HG02885 (cell line): ENCODE results near the gene ZDHHC3.

Experiments
- ATAC-seq: cut with Tn5 transposase; IDR thresholded peaks from one replicate; pipeline ENCODE4 v1.9.1; 2021; ENCODE audit warnings: mild to moderate bottlenecking; ENCODE audit not compliant: unreplicated experiment, poor library complexity

Gene ZDHHC3

DNA sequence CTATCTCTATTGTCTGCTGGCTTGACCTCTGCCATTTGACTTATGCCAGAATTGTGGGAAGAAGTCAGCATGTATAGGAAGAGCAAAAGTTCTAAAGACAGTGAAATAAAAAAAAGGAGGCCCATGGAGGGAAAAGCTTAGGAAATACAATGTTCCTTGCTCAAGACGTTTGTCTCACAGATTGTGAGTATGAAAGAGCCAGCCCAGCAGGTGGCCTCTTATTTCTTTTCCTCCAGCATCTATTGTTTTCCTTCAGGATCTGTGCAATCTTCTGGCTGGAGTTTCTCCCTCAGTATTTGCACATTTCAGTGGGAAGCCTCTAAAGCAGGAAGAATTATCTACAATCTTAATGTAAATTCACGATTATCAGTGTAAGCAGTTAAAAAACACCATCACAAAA is 43.7 kb downstream of the ZDHHC3 start:
- ATAC-seq: no peak

DNA sequence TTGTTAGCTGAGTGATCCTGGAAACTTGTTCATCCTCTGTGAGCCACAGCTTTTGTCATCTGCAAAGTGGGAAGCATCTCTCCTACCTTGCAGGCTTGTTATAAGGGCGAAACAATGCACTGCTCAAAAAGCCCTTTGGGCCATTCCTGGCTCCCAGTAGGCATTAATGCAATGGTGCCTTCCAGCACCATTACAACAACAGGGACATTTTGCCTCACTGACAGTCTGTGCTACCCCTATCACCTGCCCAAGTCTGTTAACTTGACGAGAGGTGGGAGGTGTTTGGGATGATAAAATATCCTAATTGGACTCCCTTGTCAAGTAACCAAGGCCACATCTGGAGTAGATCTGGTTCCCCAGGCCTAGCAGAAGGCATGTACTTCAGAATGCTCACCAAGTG is 44.2 kb downstream of the ZDHHC3 start:
- no peak for ATAC-seq

- ATAC-seq: no peak
These were observed 45.1 kb downstream of the ZDHHC3 start for GRCh38 chr3:44930911-44931310.

GRCh38 chr3:44929782-44930181 is 46.2 kb downstream of the ZDHHC3 start:
- ATAC-seq: no peak

GRCh38 chr3:44927371-44927770 is 48.6 kb downstream of the ZDHHC3 start:
- ATAC-seq: no peak

DNA sequence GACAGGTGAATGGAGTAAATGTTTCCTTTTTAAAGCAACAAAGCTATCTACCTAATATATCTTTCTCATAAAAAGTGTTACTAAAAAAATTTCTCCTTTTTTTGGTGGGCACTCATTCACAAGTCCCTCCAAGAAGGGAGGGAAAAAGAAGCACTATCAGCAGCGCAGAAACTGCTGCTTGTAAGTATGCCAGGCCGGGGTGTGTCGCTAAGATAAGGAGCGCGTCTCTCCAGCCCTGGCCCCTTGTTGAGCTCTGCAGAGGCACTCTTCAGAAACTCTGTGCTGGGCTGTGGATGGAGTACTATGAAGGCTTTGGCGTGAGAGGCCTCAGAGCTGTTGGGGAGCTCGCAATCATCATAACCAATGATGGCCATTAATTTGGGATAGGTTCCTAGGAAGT is 49.1 kb downstream of the ZDHHC3 start:
- no peak for ATAC-seq

DNA sequence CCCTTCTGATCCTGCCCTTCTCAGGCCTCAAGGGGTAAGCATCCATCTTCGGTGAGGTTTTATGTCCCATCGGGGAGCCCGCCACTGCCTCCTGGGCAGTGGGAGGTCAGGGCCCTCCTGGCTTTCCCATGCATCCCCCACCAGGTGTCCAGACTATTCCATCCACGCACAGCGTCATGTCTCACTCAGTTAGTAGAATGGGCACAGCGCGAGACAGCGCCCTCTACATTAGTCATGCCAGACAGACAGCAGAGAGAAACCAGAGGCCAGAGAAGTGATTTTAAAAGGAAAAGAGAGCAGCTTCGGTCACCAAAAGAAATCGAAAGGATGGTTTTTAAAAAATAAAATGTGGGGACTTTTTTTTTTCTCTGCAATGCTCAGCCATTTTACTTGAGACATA is 49.8 kb downstream of the ZDHHC3 start:
- ATAC-seq: no peak

DNA sequence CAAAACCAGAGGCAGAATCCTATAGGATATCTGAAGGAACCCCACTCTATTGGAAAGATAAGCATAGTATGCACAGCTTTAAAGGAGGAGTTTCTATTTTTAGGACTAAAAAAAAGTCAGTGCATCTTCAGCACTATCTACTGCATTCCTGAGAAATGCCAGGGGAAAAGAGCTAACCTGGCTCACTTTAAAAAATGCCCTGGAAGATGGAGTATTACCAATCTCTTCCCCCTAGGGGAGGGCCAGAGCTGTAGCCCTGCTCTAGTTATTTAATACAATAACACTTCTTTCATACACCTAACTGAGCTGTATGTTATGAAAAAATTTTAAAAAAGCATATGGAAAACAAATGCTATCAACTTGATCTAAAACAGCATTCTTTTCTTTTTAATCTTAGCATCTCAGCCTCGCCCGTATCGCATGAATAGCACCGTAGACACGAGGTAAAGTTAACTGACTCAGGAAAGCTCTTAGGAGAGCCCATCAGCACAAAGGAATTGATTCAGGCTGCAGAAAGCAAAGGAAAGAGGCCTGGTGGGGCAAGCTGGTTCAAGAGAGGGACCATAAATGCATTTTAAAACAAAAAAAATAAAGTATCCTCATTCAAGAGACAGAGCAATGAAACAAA is 51.4 kb downstream of the ZDHHC3 start:
- ATAC-seq: no peak

DNA sequence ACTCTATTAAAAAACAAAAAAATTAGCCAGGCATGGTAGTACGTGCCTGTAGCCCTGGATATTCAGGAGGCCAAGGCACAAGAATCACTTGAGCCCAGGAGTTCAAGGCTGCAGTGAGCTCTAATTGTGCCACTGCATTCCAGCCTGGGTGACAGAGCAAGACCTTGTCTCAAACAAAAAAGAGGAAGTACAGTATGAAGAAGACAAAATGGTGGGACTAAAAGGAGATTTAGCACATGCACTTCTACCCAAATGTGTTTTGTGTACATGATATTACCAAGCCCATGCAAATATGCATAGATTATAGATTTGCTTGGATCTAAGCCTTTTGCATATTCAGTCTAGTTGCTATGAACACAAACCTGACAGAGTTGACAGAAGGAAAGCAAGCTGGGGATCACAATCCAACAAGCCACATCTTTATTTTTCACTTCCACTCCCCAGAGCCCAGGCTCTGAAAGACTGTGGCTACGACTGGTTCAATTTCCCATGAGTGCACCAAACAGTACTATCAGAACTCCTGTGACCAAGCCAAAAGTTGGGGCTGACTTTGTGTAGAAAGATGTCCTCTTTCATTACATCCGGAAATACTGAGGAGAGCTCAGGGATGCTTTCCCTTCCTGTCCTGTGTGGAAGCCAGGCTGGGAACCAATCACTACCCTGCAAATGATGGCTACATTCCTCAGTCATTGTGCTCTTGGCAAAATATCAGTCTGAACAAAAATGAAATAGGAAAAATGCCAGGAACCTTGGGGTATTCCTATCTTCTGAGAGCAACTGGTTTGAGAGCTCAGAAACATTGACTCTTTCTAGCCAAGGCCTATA is 52.1 kb downstream of the ZDHHC3 start:
- ATAC-seq: no peak

- ATAC-seq: no peak
These were observed 55.9 kb downstream of the ZDHHC3 start for GRCh38 chr3:44920081-44920480.

- ATAC-seq: no peak
These were observed 57.4 kb downstream of the ZDHHC3 start for GRCh38 chr3:44918581-44918980.

DNA sequence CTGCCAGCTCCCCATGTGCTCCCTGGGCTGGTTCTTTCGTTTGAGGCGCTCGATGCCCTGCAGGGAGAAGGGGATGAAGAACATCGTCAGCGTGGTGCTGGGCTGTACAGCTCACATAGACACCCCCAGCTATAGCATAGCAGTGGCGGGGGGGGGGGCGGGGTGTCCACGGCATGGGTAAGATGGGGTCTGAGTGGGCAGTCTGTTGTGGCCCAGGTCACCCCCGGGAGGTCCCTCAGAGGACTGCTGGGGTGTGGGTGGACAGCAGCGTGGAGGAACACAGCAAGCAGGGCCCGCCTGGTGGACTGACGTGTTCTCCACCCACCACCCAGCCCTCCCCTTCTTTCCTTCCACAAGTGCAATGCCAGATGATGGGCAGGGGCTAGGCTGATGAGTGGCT is 57.9 kb downstream of the ZDHHC3 start:
- ATAC-seq: no peak

- no peak for ATAC-seq
These were observed 60.1 kb downstream of the ZDHHC3 start for GRCh38 chr3:44915702-44916438.

GRCh38 chr3:44914936-44915335 is 61.0 kb downstream of the ZDHHC3 start:
- no peak for ATAC-seq

GRCh38 chr3:44913868-44914468 is 62.0 kb downstream of the ZDHHC3 start:
- ATAC-seq: no peak

GRCh38 chr3:44910693-44911092 is 65.3 kb downstream of the ZDHHC3 start:
- ATAC-seq: no peak

DNA sequence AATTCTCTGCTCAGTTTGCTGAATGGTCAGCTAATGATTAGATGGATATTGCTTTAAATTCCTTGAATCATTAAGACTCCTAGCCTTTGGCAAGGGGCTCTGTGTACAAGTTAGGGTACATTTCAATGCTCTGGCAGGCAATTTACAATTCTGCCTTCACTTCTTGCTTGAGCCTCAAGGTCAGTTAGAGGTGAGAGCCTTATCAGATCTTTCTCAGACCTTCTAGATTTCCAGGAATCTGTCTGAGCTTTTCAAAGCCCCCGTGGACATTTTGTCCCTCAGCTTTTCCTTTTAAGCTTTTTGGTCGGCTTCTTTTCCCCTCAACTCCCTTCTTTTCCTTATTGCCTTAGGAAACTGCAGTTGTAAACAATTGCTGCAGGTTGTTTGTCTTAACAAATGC is 66.9 kb downstream of the ZDHHC3 start:
- ATAC-seq: no peak

GRCh38 chr3:44907612-44908011 is 68.4 kb downstream of the ZDHHC3 start:
- ATAC-seq: no peak

- no peak for ATAC-seq
These were observed 69.0 kb downstream of the ZDHHC3 start for GRCh38 chr3:44906997-44907396.

GRCh38 chr3:44905446-44906157 is 70.4 kb downstream of the ZDHHC3 start:
- ATAC-seq: no peak
